Upper lobe of left lung (tissue), 6 donors: ENCODE measurements around the gene NT5C. TPM values are rescaled to one million over a fixed set of nuclear protein-coding genes. Genes with fewer than 3 reads are reported as not detected.

Experiments
- ATAC-seq, 2 donors: fragments of 200-7000 bp; cut with Tn5 transposase; one replicate each; pipeline ENCODE4 v1.9.1; 2022; ENCODE audit warnings: mild to moderate bottlenecking in 2 of 2, moderate library complexity in 2 of 2; ENCODE audit not compliant: low FRiP score in 2 of 2
- DNase-seq, 2 donors: peaks; one replicate each; pipeline ENCODE4 v3.0.0-alpha.2; 2019 to 2020
- H3K27ac ChIP-seq, 4 donors: fragments of 200-600 bp; sonication (generic); one replicate each; pipeline ENCODE4 v1.5.1; 2016 to 2019
- H3K27me3 ChIP-seq, 4 donors: fragments of 200-600 bp; sonication (generic); one replicate each; pipeline ENCODE4 v1.5.1; 2017 to 2019
- H3K36me3 ChIP-seq, 4 donors: fragments of 200-600 bp; sonication (generic); one replicate each; pipeline ENCODE4 v1.5.1; 2016 to 2019
- H3K4me1 ChIP-seq, 4 donors: fragments of 200-600 bp; sonication (generic); one replicate each; pipeline ENCODE4 v1.5.1; 2018 to 2019
- H3K4me3 ChIP-seq, 4 donors: fragments of 200-600 bp; sonication (generic); one replicate each; pipeline ENCODE4 v1.5.1; 2017 to 2019; ENCODE audit warnings: mild to moderate bottlenecking in 2 of 4, moderate library complexity in 1 of 4
- H3K9me3 ChIP-seq, 4 donors: fragments of 200-600 bp; sonication (generic); one replicate each; pipeline ENCODE4 v1.5.1; 2018 to 2019
- EP300 ChIP-seq, 4 donors: sonication (generic); formaldehyde crosslinking; IDR thresholded peaks; one replicate each; pipeline ENCODE4 v1.5.1; 2017; ENCODE audit warnings: antibody characterized with exemption in 4 of 4, control low read depth in 2 of 4
- POLR2A ChIP-seq, 4 donors: fragments of 450-650 bp; IDR thresholded peaks; one replicate each; pipeline ENCODE4 v1.5.1; 2016 to 2017; ENCODE audit warnings: antibody characterized with exemption in 4 of 4, mild to moderate bottlenecking in 2 of 4
- POLR2AphosphoS5 ChIP-seq, 2 donors: sonication (generic); formaldehyde crosslinking; IDR thresholded peaks; one replicate each; pipeline ENCODE4 v1.5.1; 2017; ENCODE audit warnings: antibody characterized with exemption in 2 of 2
- WGBS, 2 donors: methylation state at CpG; one replicate each; pipeline ENCODE4 v1.1.5; 2017 to 2018; 5-methylcytosine and 5-hydroxymethylcytosine counted together
- total RNA-seq, 6 donors: library from RNA; depleted of rRNA in 4 of 6; stranded (reverse); fragments of >200 nt in 4 of 6; gene quantifications; one replicate each; pipeline versions ENCODE4 v1.1.0 to v1.2.1, GENCODE V29; 2016 to 2021
- TF ChIP-seq, protein P1 (sequence below), 6 experiments: fragments of 450-650 bp in 4 of 6; fragments of 200-600 bp in 2 of 6; sonication (generic) in 2 of 6; IDR thresholded peaks; one replicate each; pipeline ENCODE4 v1.5.1; 2016 to 2019; ENCODE audit warnings: antibody characterized with exemption in 6 of 6
- donor health status: DM: no; HTN: no; CAD: no; lungs with moderate emphysema.
- donor health status: DM: no; HTN: yes; CAD: no; lungs with severe emphysema.

NT5C gene
- total RNA-seq, 6 donors from 2014 or later: 46.4 to 113 (median 76.6) TPM

DNA sequence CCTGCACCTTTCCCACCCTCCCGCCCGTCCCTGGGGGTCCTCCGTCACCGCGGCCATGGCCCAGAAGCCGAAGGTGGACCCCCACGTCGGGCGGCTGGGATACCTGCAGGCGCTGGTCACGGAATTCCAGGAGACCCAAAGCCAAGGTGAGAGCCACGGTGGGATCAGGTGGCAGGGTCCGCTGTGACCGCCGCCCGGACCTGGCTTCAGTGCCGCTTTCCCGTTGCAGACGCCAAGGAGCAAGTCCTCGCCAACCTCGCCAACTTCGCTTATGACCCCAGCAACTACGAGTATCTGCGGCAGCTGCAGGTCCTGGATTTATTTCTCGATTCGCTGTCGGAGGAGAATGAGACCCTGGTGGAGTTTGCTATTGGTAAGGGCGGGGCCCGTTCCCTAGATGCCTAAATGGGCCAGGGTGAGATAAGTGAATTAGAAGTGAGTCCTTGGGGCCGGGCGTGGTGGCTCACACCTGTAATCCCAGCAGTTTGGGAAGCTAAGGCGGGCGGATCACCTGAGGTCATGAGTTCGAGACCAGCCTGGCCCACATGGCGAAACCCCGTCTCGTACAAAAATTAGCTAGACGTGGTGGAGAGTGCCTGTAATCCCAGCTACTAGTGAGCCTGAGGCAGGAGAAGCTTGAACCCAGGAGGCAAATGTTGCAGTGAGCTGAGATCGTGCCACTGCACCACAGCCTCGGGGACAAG is 21.2 kb downstream of the NT5C start:
- H3K4me3 ChIP-seq: peak overlapping the region; percentile 62 to 92 (median 75)
- H3K27ac ChIP-seq: peak overlapping the region; percentile 70 to 92 (median 84)
- no peaks in the 10 kb centered on the region for H3K27me3 ChIP-seq
- 14 to 53% methylated on average over 19 to 40 of the region's 40 CpGs for WGBS, 2 donors
- peaks cover 40 to 58% (median 49%) of the 10 kb centered on the region in 4 donors for H3K4me1 ChIP-seq
- TF ChIP-seq EP300 (IDR thresholded peaks at IDR 0.05) (no peak), POLR2AphosphoS5 (IDR thresholded peaks at IDR 0.05) (no peak), POLR2A (IDR thresholded peaks at IDR 0.05) (no peak)
- TF ChIP-seq, protein P1, sequence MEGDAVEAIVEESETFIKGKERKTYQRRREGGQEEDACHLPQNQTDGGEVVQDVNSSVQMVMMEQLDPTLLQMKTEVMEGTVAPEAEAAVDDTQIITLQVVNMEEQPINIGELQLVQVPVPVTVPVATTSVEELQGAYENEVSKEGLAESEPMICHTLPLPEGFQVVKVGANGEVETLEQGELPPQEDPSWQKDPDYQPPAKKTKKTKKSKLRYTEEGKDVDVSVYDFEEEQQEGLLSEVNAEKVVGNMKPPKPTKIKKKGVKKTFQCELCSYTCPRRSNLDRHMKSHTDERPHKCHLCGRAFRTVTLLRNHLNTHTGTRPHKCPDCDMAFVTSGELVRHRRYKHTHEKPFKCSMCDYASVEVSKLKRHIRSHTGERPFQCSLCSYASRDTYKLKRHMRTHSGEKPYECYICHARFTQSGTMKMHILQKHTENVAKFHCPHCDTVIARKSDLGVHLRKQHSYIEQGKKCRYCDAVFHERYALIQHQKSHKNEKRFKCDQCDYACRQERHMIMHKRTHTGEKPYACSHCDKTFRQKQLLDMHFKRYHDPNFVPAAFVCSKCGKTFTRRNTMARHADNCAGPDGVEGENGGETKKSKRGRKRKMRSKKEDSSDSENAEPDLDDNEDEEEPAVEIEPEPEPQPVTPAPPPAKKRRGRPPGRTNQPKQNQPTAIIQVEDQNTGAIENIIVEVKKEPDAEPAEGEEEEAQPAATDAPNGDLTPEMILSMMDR (IDR thresholded peaks at IDR 0.05): no peak
- H3K36me3 ChIP-seq: peaks cover 0 to 4% (median 0%) of the 10 kb centered on the region in 4 donors
- H3K9me3 ChIP-seq: no peaks in the 10 kb centered on the region
- ATAC-seq: peak in 1 of 2 donors; percentile 9
- DNase-seq: peak in 1 of 2 donors; percentile 50

DNA sequence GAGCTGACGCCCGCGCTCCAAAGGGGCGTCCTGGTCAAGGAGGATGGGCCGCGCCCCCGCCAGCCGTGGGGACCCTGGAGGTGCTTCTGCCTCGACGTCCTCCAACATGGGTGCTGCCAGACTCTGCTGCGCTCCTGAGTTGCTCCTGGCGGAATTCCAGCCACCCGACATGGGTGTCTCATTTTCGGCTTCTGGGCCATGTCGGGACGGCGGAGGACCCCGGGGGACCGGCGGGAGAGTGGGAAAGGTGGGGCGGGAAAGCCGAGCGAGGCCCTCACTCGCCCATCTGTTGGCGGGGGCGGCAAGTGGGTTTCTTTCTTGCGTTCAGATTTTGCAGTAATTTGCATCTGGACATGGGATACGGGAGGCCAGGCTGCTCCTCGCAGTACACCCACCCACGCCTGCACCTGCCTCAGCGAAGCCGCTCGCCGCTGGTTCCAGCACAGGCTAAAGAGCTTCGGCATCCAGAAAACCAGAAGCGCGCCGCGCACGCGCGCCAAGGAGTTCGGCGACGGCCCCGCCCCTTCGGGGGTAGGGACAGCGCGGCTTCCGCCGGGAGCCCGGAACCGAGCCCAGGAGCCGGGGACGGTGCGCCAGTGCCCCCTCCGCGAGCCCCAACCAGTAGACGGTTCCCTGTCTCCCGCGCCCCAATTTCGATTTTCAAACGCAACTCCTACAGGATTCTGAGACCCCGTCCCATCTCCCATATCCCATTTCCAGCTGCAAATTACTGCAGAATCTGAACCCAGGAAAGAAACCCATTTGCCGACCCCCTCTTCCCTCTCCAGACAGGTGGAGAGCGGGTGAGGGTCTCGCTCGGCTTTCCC is 21.9 kb downstream of the NT5C start, which contains the start of gene ARMC7:
Gene ARMC7, plus strand, starts transcription at position 563 of the 827 bp plus-strand sequence. CDS start 320 bp downstream, outside the sequence.
- H3K4me1 ChIP-seq: peaks cover 32 to 55% (median 47%) of the 10 kb centered on the region in 4 donors
- H3K9me3 ChIP-seq: no peaks in the 10 kb centered on the region
- ATAC-seq: peak; percentile 92 to 94
- DNase-seq: peak; percentile 95 to 99
- peak; percentile 68 to 79 for TF ChIP-seq POLR2AphosphoS5 (IDR thresholded peaks at IDR 0.05)
- TF ChIP-seq, protein P1 (IDR thresholded peaks at IDR 0.05): peak in 3 of 6 experiments; percentile 5 to 29 (median 9)
- no peak for TF ChIP-seq EP300 (IDR thresholded peaks at IDR 0.05)
- peak in 3 of 4 donors; percentile 54 to 91 (median 84) for TF ChIP-seq POLR2A (IDR thresholded peaks at IDR 0.05)
- peak within 1 kb of the TSS; percentile 70 to 92 (median 84) for H3K27ac ChIP-seq
- H3K4me3 ChIP-seq: peak within 1 kb of the TSS; percentile 62 to 92 (median 75)
- peaks cover under 1 to 12% (median 4%) of the 10 kb centered on the region in 4 donors for H3K36me3 ChIP-seq
- no peaks in the 10 kb centered on the region for H3K27me3 ChIP-seq
- 1 to 3% methylated on average over 8 to 33 of the region's 68 CpGs for WGBS, 2 donors

DNA sequence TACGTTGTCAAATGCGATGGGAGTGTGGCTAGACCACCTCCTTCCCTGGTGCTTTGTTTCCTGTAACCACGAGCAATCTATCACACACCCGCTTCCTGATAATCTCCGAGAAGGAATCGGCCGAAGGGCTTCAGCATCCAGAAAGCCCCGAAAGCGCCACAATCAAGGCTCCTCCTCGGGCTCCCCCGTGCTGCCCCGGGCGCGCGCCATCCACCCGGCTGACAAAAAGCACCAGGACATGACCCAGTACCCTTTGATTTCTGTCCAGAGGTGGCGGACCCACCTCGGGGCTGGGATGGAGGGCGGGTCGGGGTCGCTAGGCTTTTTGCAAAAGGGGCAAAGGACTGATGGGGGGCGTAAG is 22.5 kb downstream of the NT5C start:
- WGBS, 2 donors: 11 to 18% methylated on average over 10 to 14 of the region's 22 CpGs
- peaks cover 28 to 54% (median 47%) of the 10 kb centered on the region in 4 donors for H3K4me1 ChIP-seq

DNA sequence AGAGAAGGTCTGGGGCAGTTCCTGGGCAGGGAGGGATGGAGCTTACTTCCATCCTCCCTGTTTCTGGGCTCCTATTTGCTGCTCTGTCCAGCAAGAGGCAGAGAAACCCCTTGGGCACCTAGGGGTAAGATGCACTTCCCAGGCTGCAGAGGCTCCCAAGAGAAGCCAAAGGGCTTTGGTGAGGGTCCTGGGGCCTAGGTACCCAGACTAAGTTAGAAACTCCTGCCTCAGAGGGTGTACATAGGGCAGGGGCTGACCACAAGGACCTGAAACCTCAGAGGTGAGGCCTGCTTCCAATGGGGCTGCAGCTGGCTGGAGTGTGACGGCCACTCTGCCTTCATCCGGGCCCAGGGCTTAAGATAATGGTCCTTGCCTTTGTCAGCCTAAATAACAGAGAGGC is 23.3 kb downstream of the NT5C start:
- no peak overlapping the region for H3K27ac ChIP-seq
- no peak overlapping the region for H3K4me3 ChIP-seq
- H3K27me3 ChIP-seq: no peaks in the 10 kb centered on the region
- TF ChIP-seq POLR2AphosphoS5 (IDR thresholded peaks at IDR 0.05) (no peak), EP300 (IDR thresholded peaks at IDR 0.05) (no peak), POLR2A (IDR thresholded peaks at IDR 0.05) (peak in 1 of 4 donors; percentile 11)
- no peaks in the 10 kb centered on the region for H3K9me3 ChIP-seq
- DNase-seq (no peak), ATAC-seq (no peak)
- peaks cover 23 to 54% (median 42%) of the 10 kb centered on the region in 4 donors for H3K4me1 ChIP-seq
- peaks cover 2 to 24% (median 4%) of the 10 kb centered on the region in 4 donors for H3K36me3 ChIP-seq
- WGBS, 2 donors: 80 to 81% methylated on average over 2 of the region's 2 CpGs

More for the DNA sequence above, 22.5 kb downstream of the NT5C start:
- H3K36me3 ChIP-seq: peaks cover 2 to 18% (median 4%) of the 10 kb centered on the region in 4 donors
- no peaks in the 10 kb centered on the region for H3K27me3 ChIP-seq
- peak overlapping the region; percentile 62 to 92 (median 75) for H3K4me3 ChIP-seq
- peak overlapping the region in 2 of 4 donors; percentile 81 to 92 for H3K27ac ChIP-seq
- H3K9me3 ChIP-seq: no peaks in the 10 kb centered on the region
- DNase-seq: no peak
- ATAC-seq: no peak
- TF ChIP-seq POLR2AphosphoS5 (IDR thresholded peaks at IDR 0.05): no peak
- TF ChIP-seq POLR2A (IDR thresholded peaks at IDR 0.05): no peak
- TF ChIP-seq, protein P1 (IDR thresholded peaks at IDR 0.05): no peak
- no peak for TF ChIP-seq EP300 (IDR thresholded peaks at IDR 0.05)
